HG03469 (cell line): ENCODE results near the gene DYNC1LI2.
A peak's percentile ranks its signal among the peaks of the same experiment; 100 is the strongest.

Experiments used
- ATAC-seq: cut with Tn5 transposase; IDR thresholded peaks from one replicate; pipeline ENCODE4 v1.9.1; 2021; ENCODE audit warnings: mild to moderate bottlenecking, moderate library complexity, moderate number of reproducible peaks; ENCODE audit not compliant: unreplicated experiment

Gene DYNC1LI2

DNA sequence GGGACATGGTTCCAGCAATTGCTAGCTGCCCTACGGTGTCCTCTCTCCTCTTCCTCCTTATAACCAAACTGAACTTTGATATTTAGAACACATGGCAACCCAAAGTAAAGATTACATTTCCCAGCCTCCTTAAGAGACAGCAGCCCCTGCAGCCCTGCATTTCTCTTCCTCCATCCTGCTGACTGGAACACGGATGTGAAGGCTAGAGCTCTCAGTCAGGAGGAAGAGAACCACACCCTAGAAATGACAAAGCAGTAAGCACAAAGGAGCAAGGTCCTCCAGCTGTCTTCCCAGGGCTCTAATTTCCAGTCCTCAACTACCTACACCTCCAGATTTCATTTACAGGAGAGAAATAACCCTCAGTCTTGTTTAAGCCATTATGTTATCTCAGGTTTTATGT is 10.9 kb downstream of the DYNC1LI2 start:
- ATAC-seq: no peak

DNA sequence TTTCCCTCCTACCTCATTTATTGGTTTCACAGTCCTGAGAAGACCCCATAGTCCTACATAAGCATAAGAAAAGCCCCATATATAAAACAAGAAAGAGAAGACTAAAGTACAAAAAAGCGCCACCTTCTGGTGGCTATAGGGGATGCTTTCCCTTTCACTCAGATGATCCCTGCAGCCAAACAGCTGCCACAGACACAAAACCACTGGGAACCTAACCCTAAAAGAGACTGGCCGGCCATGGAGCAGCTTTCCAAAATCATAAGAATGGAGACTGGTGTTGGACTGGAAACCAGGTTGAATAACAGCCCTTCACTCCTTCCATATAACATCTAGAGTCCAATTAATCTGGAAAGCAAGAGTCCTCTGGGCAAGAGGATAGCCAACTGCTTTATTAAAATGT is 11.4 kb downstream of the DYNC1LI2 start:
- ATAC-seq: no peak

GRCh38 chr16:66735891-66736290 is 15.5 kb downstream of the DYNC1LI2 start:
- no peak for ATAC-seq

GRCh38 chr16:66731101-66731500 is 20.3 kb downstream of the DYNC1LI2 start:
- ATAC-seq: no peak

- ATAC-seq: no peak
Observed at GRCh38 chr16:66728804-66729203, 22.6 kb downstream of the DYNC1LI2 start.

GRCh38 chr16:66728117-66728787 is 23.2 kb downstream of the DYNC1LI2 start:
- ATAC-seq: peak; percentile 42

DNA sequence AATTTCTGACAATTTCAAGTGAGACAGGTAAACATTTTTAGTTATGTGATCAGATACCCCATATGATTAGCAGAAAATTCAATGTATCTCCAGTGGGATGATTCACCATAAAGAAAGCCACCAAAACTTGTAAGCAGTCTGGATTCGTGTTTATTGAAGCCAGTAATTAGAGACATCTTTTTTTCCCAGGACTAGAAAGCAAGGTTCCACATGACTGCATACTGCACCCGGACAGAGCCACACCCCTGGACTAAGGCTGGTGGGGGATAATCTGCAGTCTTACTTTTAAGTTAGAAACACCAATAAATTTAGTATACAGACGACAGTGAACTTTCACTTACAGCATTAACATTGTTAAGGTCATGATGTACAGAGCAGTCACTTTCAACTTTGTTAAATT is 30.6 kb downstream of the DYNC1LI2 start:
- ATAC-seq: no peak

DNA sequence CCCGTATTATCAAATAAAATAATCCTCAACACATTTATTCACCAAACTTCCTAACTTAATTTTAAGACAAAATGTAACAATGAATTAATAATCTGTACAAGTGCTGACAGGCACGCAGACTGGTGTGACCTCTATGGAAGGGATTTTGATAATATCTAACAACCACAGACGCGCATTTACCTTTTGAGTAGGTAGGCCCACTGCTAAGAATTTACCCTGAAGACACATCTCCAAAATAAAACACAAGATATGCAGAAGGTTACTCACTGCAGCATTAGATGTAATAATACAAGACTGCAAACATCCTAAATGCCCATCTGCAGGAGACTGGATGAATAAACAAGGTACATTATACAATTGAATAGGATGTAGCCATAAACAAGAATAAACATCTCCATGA is 32.2 kb downstream of the DYNC1LI2 start:
- ATAC-seq: no peak

GRCh38 chr16:66717776-66718175 is 33.6 kb downstream of the DYNC1LI2 start:
- ATAC-seq: no peak

- ATAC-seq: no peak
Observed at GRCh38 chr16:66717112-66717675, 34.2 kb downstream of the DYNC1LI2 start.

DNA sequence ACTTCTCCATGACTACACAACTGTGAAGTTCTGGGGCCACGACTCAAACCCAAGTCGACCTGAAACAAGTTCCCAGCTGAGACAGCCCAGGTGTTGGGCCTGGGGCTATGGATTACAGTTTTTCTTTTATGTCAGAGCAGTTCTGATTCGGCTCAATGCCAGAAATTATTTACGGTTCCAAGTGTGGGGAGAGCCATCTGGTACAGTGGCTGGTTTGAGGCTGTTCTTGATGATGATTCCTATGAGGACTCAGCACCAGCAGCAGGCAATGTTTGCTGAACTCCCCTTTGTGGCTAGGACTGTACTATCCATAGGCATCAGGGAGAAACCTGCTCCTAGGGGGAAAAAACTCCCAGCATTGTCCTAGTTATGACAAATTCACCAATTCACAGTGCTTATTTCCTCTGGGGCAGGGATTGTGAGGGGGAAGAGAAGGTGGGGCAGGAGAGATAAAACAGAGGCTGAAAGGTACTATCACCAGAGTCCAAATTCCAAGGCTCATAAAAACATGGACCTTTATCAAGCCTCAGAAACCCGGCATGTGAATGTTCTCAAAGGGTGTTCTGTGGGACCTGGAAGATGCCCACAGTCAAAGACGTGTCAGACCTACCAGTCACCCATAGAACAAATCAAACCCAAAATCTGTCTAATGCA is 36.6 kb downstream of the DYNC1LI2 start:
- no peak for ATAC-seq

- no peak for ATAC-seq
Observed at GRCh38 chr16:66714062-66714461, 37.3 kb downstream of the DYNC1LI2 start.

DNA sequence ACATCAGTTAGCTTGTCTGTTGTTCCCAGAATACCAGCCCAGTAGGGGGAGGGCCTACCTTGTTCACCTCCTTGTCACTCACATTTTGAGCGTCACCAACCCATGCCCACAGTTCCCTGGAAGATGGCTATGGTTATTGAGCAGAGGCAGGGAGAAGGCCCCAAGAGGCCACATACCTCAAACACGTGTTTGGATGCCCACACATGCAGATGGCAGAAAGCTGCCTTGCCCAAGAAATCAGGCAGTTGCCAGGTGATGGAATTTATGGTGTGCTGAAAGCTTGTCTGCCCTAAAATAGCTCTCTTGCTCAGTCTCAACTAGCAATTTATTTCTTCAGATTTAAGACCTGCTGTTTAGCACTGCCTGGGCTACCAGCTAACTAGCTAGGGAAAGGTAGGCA is 38.3 kb downstream of the DYNC1LI2 start:
- ATAC-seq: no peak

- no peak for ATAC-seq
Observed at GRCh38 chr16:66712512-66712911, 38.9 kb downstream of the DYNC1LI2 start.

- ATAC-seq: no peak
Observed at GRCh38 chr16:66711581-66711980, 39.8 kb downstream of the DYNC1LI2 start.

- no peak for ATAC-seq
Observed at GRCh38 chr16:66706506-66706880, 44.9 kb downstream of the DYNC1LI2 start.

DNA sequence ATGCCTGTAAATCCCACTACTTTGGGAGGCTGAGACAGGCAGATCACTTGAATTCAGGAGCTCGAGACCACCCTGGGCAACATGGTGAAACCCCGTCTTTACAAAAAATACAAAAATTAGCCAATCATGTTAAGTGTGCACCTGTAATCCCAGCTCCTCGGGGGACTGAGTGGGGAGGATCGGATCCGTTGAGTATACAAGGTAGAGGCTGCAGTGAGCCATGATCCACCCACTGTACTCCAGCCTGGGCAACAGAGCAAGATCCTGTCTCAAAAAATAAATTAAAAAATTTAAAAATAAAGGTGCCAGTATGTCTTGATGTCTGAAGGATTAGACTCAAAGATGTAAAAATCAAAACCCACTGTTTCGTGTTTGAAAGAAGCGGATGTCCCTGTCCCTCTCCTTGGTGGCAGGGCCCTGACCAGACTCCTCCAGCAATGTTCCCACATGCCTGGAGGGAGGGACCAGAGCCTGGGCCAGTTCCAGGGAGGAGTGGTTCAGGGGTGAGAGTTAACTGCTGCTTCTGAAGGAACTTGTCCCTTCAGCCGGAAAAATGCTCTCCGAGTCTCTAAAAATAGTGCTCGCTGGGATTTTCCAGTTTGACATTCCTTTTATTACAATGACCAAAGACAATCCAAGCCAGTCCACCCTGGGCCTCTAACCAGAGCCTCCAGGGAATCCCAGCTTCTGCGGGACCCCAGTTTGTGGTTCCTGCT is 45.5 kb downstream of the DYNC1LI2 start:
- no peak for ATAC-seq

- no peak for ATAC-seq
Observed at GRCh38 chr16:66703406-66704215, 47.8 kb downstream of the DYNC1LI2 start.

GRCh38 chr16:66701516-66701915 is 49.9 kb downstream of the DYNC1LI2 start:
- ATAC-seq: no peak

DNA sequence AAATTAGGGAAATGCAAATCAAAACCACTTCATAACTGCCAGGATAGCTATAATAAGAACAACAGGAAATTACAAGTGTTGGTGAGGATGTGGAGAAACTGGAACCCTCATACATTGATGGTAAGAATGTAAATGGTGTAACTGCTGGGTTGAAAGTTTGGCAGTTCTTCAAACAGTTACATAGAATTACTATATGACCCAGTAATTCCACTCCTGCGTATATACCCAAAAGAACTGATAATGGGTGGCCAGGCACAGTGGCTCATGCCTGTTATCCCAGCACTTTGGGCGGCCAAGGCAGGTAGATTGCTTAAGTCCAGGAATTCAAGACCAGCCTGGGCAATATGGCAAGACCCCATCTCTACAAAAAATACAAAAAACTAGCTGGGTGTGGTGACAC is 50.4 kb downstream of the DYNC1LI2 start:
- ATAC-seq: no peak

DNA sequence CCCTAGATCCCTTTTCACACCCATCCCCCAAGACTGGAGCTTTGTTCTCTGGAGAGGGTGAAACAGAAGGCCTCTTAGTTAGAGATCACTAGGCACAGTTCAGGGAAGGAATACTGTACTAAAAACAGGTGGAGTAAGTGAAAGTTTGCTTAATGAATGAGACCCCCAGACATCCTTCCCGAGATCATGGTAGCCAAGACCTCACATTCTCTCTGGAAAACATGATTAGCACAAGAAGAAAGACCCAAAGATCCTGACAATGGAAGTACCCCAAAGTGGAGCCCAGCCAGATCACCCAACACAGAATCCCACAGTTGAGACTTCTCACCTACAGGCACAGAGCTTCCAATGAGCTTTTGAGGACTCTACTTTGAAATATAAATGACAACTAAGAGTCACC is 51.5 kb downstream of the DYNC1LI2 start:
- ATAC-seq: no peak
